Effector memory CD8-positive, alpha-beta T cell (primary cell): ENCODE data around the gene OSBPL5.
A peak's percentile ranks its signal among the peaks of the same experiment; 100 is the strongest.

Source experiments
- ATAC-seq: fragments of 150-1000 bp; cut with Tn5 transposase; replicated peaks from 2 replicates; pipeline ENCODE4 v1.10.0; 2021; ENCODE audit warnings: mild to moderate bottlenecking, moderate library complexity
- DNase-seq, 3 experiments: peaks; one replicate each; pipeline ENCODE4 v3.0.0; 2021
- H3K27ac Mint-ChIP-seq, 2 donors: one replicate each; pipeline ENCODE4 v1.8.0; 2022; ENCODE audit warnings: mild to moderate bottlenecking in 2 of 2, mixed read lengths in 2 of 2, moderate library complexity in 2 of 2
- H3K27me3 Mint-ChIP-seq, 2 donors: one replicate each; pipeline ENCODE4 v1.8.0; 2022; ENCODE audit warnings: mixed read lengths in 2 of 2
- H3K36me3 Mint-ChIP-seq: one replicate; pipeline ENCODE4 v1.8.0; 2022; ENCODE audit warnings: mild to moderate bottlenecking, moderate library complexity, mixed read lengths; ENCODE audit not compliant: insufficient read depth
- H3K4me1 Mint-ChIP-seq, 2 donors: one replicate each; pipeline ENCODE4 v1.8.0; 2022; ENCODE audit warnings: low read depth in 2 of 2, mixed read lengths in 2 of 2
- H3K4me3 Mint-ChIP-seq, 2 donors: one replicate each; pipeline ENCODE4 v1.8.0; 2022; ENCODE audit warnings: mild to moderate bottlenecking in 2 of 2, mixed read lengths in 2 of 2, moderate library complexity in 2 of 2
- H3K9me3 Mint-ChIP-seq, 2 donors: one replicate each; pipeline ENCODE4 v1.8.0; 2022; ENCODE audit warnings: mixed read lengths in 2 of 2

OSBPL5 gene

GRCh38 chr11:3182462-3182852 is 17.3 kb upstream of the OSBPL5 start:
- no peaks in the 10 kb centered on the region for H3K4me1 Mint-ChIP-seq
- DNase-seq, result no peak
- ATAC-seq, result no peak
- no peaks in the 10 kb centered on the region for H3K36me3 Mint-ChIP-seq
- no peak overlapping the region for H3K27ac Mint-ChIP-seq
- H3K9me3 Mint-ChIP-seq, result no peaks in the 10 kb centered on the region
- H3K27me3 Mint-ChIP-seq, result peaks cover 0 to 14% of the 10 kb centered on the region in 2 donors
- H3K4me3 Mint-ChIP-seq, result no peak overlapping the region

DNA sequence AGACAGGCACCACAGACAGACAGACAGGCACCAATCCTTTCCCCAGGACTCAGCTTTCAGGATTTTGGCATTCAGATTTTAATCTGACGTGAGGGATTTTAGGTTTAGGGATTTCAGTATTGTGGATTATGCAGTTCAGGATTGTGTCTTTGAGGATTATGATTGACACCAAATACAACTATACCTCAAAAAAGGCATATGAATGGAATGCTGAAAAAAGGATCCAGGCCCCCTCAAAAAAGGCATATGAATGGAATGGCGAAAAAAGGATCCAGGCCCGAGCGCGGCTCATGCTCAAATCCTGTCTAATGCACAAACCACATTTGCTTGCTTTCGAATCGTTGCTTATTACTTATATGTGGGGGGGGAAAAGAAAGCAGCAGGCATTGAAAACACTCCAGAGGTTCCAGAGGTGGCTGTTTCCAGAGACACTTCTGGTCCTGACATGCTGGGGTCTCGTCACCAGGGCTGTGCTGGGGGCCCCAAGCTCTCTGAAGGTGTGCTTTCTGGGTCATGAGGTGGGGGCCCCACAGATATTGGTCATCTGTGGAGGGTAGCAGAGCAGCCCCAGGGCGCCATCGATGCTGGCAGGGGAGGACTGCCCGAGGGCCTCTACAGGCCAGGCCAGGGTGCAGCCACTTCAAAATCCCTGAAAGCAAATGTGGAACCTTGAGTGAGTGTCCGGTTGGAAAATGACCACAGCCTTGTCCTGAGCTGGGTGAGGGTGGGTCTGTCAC is 16.8 kb upstream of the OSBPL5 start:
- peak overlapping the region in 1 of 2 donors; percentile 33 for H3K27ac Mint-ChIP-seq
- H3K36me3 Mint-ChIP-seq, result no peaks in the 10 kb centered on the region
- no peaks in the 10 kb centered on the region for H3K9me3 Mint-ChIP-seq
- no peak for DNase-seq
- ATAC-seq, result no peak
- H3K4me3 Mint-ChIP-seq, result no peak overlapping the region
- peaks cover 0 to 9% of the 10 kb centered on the region in 2 donors for H3K27me3 Mint-ChIP-seq
- H3K4me1 Mint-ChIP-seq, result no peaks in the 10 kb centered on the region

DNA sequence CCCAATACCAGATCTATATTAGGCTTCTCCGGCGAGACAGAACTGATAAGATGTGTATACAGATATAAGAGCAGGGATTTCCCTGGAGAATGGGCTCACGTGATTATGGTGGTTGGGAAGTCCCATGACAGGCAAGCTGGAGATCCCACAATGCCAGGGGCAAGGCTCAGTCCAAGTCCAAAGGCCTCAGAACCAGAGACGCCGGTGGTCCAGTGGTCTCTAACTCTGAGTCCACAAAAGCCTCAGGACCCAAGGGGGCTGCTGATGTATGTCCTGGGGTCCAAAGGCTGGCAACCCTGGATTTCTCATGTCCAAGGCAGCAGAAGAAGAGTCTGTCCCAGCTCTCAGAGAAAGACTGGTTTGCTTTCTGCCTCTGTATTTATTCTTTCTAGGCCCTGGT is 15.8 kb upstream of the OSBPL5 start:
- no peak for DNase-seq
- Mint-ChIP-seq H3K4me1 (no peaks in the 10 kb centered on the region), H3K36me3 (no peaks in the 10 kb centered on the region), H3K4me3 (no peak overlapping the region), H3K27me3 (peaks cover 3 to 8% of the 10 kb centered on the region in 2 donors), H3K9me3 (peaks cover 2% of the 10 kb centered on the region in 2 donors), H3K27ac (no peak overlapping the region)
- ATAC-seq, result no peak

DNA sequence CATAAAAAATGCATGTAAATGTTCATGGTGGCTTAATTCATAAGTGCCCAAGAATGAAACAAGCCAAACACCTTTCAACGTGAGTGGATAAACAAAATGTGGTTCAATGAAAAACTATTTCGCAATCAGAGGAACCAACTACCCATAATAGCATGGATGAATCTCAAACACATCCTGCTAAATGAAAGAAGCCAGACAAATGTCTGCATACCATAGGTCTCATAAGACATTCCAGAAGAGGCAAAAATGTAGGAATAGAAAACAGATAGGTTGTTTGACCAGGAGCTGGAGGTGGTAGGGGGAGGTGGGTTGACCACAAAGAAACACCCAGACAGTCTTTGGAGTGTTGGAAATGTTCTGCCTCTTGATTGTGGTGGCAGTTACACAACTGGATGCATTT is 13.2 kb upstream of the OSBPL5 start:
- ATAC-seq (no peak), DNase-seq (no peak)
- no peak overlapping the region for H3K27ac Mint-ChIP-seq
- H3K4me3 Mint-ChIP-seq, result no peak overlapping the region
- H3K36me3 Mint-ChIP-seq, result no peaks in the 10 kb centered on the region
- H3K4me1 Mint-ChIP-seq, result no peaks in the 10 kb centered on the region
- peaks cover 7% of the 10 kb centered on the region in 2 donors for H3K9me3 Mint-ChIP-seq
- peaks cover 8 to 10% of the 10 kb centered on the region in 2 donors for H3K27me3 Mint-ChIP-seq

GRCh38 chr11:3177931-3178330 is 12.8 kb upstream of the OSBPL5 start:
- H3K4me1 Mint-ChIP-seq, result no peaks in the 10 kb centered on the region
- no peak for DNase-seq
- H3K9me3 Mint-ChIP-seq, result peaks cover 7% of the 10 kb centered on the region in 2 donors

GRCh38 chr11:3176487-3176886 is 11.4 kb upstream of the OSBPL5 start:
- Mint-ChIP-seq H3K4me3 (no peak overlapping the region), H3K27me3 (peaks cover 14 to 16% of the 10 kb centered on the region in 2 donors), H3K4me1 (no peaks in the 10 kb centered on the region), H3K27ac (no peak overlapping the region), H3K36me3 (no peaks in the 10 kb centered on the region), H3K9me3 (peaks cover 7% of the 10 kb centered on the region in 2 donors)
- no peak for DNase-seq
- ATAC-seq, result no peak

More at GRCh38 chr11:3177931-3178330, 12.8 kb upstream of the OSBPL5 start:
- no peaks in the 10 kb centered on the region for H3K36me3 Mint-ChIP-seq
- H3K4me3 Mint-ChIP-seq, result no peak overlapping the region
- peaks cover 8 to 10% of the 10 kb centered on the region in 2 donors for H3K27me3 Mint-ChIP-seq
- no peak for ATAC-seq
- H3K27ac Mint-ChIP-seq, result no peak overlapping the region

- no peak for DNase-seq
- Mint-ChIP-seq H3K27ac (no peak overlapping the region), H3K27me3 (peaks cover 17 to 24% of the 10 kb centered on the region in 2 donors)
These were observed 10.1 kb upstream of the OSBPL5 start for GRCh38 chr11:3175194-3175593.

GRCh38 chr11:3174387-3174786 is 9.3 kb upstream of the OSBPL5 start:
- DNase-seq (no peak), ATAC-seq (no peak)
- H3K4me1 Mint-ChIP-seq, result peaks cover 4 to 6% of the 10 kb centered on the region in 2 donors
- H3K36me3 Mint-ChIP-seq, result no peaks in the 10 kb centered on the region
- peaks cover 7% of the 10 kb centered on the region in 2 donors for H3K9me3 Mint-ChIP-seq
- H3K4me3 Mint-ChIP-seq, result no peak overlapping the region
- H3K27me3 Mint-ChIP-seq, result peaks cover 24 to 26% of the 10 kb centered on the region in 2 donors
- no peak overlapping the region for H3K27ac Mint-ChIP-seq

More at GRCh38 chr11:3175194-3175593, 10.1 kb upstream of the OSBPL5 start:
- Mint-ChIP-seq H3K36me3 (no peaks in the 10 kb centered on the region), H3K9me3 (peaks cover 7% of the 10 kb centered on the region in 2 donors), H3K4me1 (no peaks in the 10 kb centered on the region), H3K4me3 (no peak overlapping the region)
- no peak for ATAC-seq

- Mint-ChIP-seq H3K27me3 (peaks cover 29 to 32% of the 10 kb centered on the region in 2 donors), H3K27ac (no peak overlapping the region), H3K36me3 (no peaks in the 10 kb centered on the region), H3K9me3 (peaks cover 7% of the 10 kb centered on the region in 2 donors), H3K4me3 (no peak overlapping the region), H3K4me1 (peaks cover 4 to 11% of the 10 kb centered on the region in 2 donors)
- DNase-seq (no peak), ATAC-seq (no peak)
These were observed 8.7 kb upstream of the OSBPL5 start for GRCh38 chr11:3173795-3174194.

DNA sequence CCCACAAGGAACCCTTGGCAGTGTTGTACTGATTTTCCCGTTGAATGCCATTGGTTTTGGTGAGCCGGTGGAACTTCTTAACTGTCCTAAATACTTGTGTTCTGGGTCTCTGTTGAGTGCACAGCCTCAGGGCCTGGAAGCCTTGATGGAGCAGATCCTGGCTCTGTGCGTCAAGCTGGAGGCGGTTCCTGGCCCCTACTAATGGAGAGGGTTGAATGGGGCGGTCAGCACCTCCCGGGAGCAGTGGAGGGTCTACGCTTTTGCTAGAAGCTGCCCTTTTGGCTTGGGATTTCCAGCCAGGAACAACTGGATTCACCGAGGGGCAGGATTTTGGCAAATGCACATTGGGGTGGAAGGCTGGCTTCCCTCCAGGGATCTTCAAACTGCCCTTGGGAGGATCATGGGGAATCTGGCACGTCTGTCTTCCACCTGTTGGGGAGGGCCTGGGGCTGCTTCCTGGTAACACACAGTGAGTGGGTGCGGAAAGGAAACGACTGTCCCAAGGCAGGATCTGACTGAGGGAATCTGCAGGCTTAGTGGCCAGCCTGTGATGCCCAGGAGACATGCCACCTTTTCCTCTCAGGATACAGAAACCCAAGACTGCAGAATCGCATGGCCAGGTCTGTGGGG is 6.9 kb upstream of the OSBPL5 start:
- no peak for ATAC-seq
- DNase-seq, result no peak
- Mint-ChIP-seq H3K9me3 (peaks cover 7% of the 10 kb centered on the region in 2 donors), H3K4me3 (no peak overlapping the region), H3K27ac (no peak overlapping the region), H3K27me3 (peaks cover 29 to 34% of the 10 kb centered on the region in 2 donors), H3K36me3 (no peaks in the 10 kb centered on the region), H3K4me1 (peaks cover 4 to 11% of the 10 kb centered on the region in 2 donors)

DNA sequence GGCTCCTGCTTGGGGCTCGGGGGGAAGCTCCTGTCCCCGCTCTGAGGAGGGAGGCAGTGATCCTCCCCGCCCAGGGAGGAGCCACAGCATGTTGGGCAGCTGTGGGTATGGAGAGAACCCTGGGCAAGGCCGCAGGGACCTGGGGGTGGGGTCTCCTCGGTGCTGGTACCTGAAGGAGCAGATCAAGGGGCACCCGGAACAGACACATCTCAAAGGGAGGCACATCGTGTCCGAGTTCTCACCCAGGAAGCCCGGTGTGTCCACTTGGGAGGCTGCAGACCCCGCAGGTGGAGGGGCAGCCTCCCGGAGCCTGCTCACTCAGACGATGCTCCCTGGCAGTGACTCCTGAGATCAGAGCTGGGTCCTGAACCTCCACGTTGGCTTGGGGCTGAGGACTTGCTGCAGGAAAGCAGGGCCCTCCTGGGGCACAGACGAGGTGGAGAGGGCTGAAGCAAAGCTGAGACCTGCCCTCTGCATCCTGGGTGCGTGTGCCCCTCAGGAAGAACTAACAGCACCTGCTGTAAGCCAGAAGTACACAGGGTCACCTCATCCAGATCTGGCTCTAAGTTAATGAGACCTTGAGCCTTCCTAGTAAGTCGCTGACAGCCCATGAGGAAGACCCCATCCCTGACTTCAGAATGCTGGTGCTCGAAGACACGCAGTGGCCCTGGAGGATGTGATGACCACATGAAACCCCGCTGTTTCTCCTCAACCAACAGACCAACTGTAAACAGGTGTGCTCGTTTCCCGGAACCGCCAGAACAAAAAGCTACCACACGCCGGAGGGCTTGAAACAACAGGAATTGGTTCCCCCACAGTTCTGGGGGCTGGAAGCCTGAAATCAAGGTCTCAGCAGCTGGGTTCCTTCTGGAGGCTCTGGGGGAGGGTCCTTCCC is 5.9 kb upstream of the OSBPL5 start:
- Mint-ChIP-seq H3K27me3 (peaks cover 28 to 34% of the 10 kb centered on the region in 2 donors), H3K4me3 (no peak overlapping the region), H3K27ac (no peak overlapping the region), H3K9me3 (peaks cover 6% of the 10 kb centered on the region in 2 donors), H3K4me1 (peaks cover 4 to 11% of the 10 kb centered on the region in 2 donors), H3K36me3 (no peaks in the 10 kb centered on the region)
- no peak for ATAC-seq
- no peak for DNase-seq

DNA sequence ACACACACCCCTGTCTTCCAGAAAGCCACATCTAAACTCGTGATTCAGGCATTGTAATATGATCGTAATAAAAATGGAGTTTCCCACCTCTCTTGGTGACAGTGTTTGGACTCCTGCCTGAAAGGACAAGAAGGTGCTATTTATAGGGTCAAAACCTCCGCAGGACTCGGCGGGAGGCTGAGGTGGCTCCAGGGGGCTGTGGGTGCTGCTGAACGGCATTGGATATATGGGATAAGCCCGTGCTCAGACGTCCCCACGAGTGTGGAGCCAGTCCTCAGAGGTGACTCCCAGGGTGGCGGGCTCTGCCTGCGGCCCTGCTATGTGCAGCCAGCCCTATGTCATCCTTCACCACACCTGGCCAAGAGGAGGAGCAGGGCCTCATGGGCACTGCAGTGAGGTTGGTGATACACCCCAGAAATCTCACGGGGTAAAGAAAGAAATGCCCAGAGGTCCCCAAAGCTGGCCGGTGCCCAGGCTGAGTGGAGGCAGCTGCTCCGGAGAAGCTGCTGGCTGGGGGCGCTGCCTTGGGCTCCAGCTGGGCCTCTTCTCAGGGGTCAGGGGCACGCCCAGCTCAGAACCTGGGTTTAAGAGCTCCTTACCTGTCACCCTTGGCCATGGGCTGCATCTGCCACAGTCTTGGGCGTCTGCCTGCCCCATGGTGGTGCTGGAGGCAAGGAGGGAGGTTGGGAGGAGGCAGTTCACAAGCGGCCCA is 5.1 kb upstream of the OSBPL5 start:
- H3K4me1 Mint-ChIP-seq, result peaks cover 9 to 16% of the 10 kb centered on the region in 2 donors
- H3K9me3 Mint-ChIP-seq, result no peaks in the 10 kb centered on the region
- peak overlapping the region; percentile 57 to 62 for H3K4me3 Mint-ChIP-seq
- H3K27ac Mint-ChIP-seq, result peak overlapping the region in 1 of 2 donors; percentile 1
- ATAC-seq (no peak), DNase-seq (no peak)
- no peaks in the 10 kb centered on the region for H3K36me3 Mint-ChIP-seq
- peaks cover 26 to 34% of the 10 kb centered on the region in 2 donors for H3K27me3 Mint-ChIP-seq
